Measurements from ENCODE around the gene FBN1. TPM values are rescaled to one million over a fixed set of nuclear protein-coding genes. Genes with fewer than 3 reads are reported as not detected.

The FBN1 gene
- total RNA-seq, 1 experiment from 2014 or later = 0.43 TPM

- POLR2A ChIA-PET = no interaction called here
- no peak for DNase-seq
- no peaks in the 10 kb centered on the region for H3K36me3 ChIP-seq (ENCODE audit: control insufficient read depth, insufficient read depth, low read length)
- H3K4me3 Mint-ChIP-seq (ENCODE audit: unreplicated experiment) = no peak overlapping the region
- H3K36me3 Mint-ChIP-seq (ENCODE audit: insufficient read depth, unreplicated experiment) = no peaks in the 10 kb centered on the region
- H3K4me3 ChIP-seq (ENCODE audit: low read depth, low read length) = no peak overlapping the region
- CTCF ChIA-PET = no interaction called here
- no peak overlapping the region for H3K27ac Mint-ChIP-seq (ENCODE audit: unreplicated experiment)
- peaks cover 2% of the 10 kb centered on the region for H3K27me3 ChIP-seq (replicated peaks; ENCODE audit: control insufficient read depth, insufficient read depth, low read length)
- no peaks in the 10 kb centered on the region for H3K4me1 ChIP-seq
- no peaks in the 10 kb centered on the region for H3K9me3 Mint-ChIP-seq (ENCODE audit: unreplicated experiment)
- no TSS peak for BruUV-seq (replicated peaks)
- TF ChIP-seq, protein P1, sequence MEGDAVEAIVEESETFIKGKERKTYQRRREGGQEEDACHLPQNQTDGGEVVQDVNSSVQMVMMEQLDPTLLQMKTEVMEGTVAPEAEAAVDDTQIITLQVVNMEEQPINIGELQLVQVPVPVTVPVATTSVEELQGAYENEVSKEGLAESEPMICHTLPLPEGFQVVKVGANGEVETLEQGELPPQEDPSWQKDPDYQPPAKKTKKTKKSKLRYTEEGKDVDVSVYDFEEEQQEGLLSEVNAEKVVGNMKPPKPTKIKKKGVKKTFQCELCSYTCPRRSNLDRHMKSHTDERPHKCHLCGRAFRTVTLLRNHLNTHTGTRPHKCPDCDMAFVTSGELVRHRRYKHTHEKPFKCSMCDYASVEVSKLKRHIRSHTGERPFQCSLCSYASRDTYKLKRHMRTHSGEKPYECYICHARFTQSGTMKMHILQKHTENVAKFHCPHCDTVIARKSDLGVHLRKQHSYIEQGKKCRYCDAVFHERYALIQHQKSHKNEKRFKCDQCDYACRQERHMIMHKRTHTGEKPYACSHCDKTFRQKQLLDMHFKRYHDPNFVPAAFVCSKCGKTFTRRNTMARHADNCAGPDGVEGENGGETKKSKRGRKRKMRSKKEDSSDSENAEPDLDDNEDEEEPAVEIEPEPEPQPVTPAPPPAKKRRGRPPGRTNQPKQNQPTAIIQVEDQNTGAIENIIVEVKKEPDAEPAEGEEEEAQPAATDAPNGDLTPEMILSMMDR (IDR thresholded peaks at IDR 0.05; ENCODE audit: insufficient read depth in 1 of 2, low read depth in 1 of 2, low read length in 1 of 2, severe bottlenecking in 1 of 2, unreplicated experiment in 1 of 2) = no peak
- no peaks in the 10 kb centered on the region for H3K9me3 ChIP-seq
- intact Hi-C loops (cut with micrococcal nuclease; ENCODE audit: unreplicated experiment) = no loop called here
- H3K27me3 Mint-ChIP-seq (ENCODE audit: insufficient read depth, unreplicated experiment) = peaks cover 24% of the 10 kb centered on the region
- no peaks in the 10 kb centered on the region for H3K4me1 Mint-ChIP-seq (ENCODE audit: low read depth, unreplicated experiment)
These were observed 219.5 kb downstream of the FBN1 start for GRCh38 chr15:48426044-48426443.

- H3K27me3 ChIP-seq (replicated peaks; ENCODE audit: control insufficient read depth, insufficient read depth, low read length) = peaks cover 2% of the 10 kb centered on the region
- H3K36me3 Mint-ChIP-seq (ENCODE audit: insufficient read depth, unreplicated experiment) = no peaks in the 10 kb centered on the region
- H3K36me3 ChIP-seq (ENCODE audit: control insufficient read depth, insufficient read depth, low read length) = no peaks in the 10 kb centered on the region
- intact Hi-C loops (cut with micrococcal nuclease; ENCODE audit: unreplicated experiment) = no loop called here
- no peak overlapping the region for H3K27ac Mint-ChIP-seq (ENCODE audit: unreplicated experiment)
- H3K4me1 ChIP-seq = no peaks in the 10 kb centered on the region
- POLR2A ChIA-PET = no interaction called here
- no peaks in the 10 kb centered on the region for H3K9me3 Mint-ChIP-seq (ENCODE audit: unreplicated experiment)
- no TSS peak for BruUV-seq (replicated peaks)
- CTCF ChIA-PET = no interaction called here
- H3K9me3 ChIP-seq = no peaks in the 10 kb centered on the region
- peaks cover 24% of the 10 kb centered on the region for H3K27me3 Mint-ChIP-seq (ENCODE audit: insufficient read depth, unreplicated experiment)
- peak in 1 of 2 experiments; percentile 4 for DNase-seq
- H3K4me3 ChIP-seq (ENCODE audit: low read depth, low read length) = no peak overlapping the region
- H3K4me1 Mint-ChIP-seq (ENCODE audit: low read depth, unreplicated experiment) = no peaks in the 10 kb centered on the region
- H3K4me3 Mint-ChIP-seq (ENCODE audit: unreplicated experiment) = no peak overlapping the region
- TF ChIP-seq, protein P1 (IDR thresholded peaks at IDR 0.05; ENCODE audit: insufficient read depth in 1 of 2, low read depth in 1 of 2, low read length in 1 of 2, severe bottlenecking in 1 of 2, unreplicated experiment in 1 of 2) = no peak
These were observed 220.5 kb downstream of the FBN1 start for GRCh38 chr15:48425051-48425450.

GRCh38 chr15:48423896-48424475 is 221.5 kb downstream of the FBN1 start:
- intact Hi-C loops (cut with micrococcal nuclease; ENCODE audit: unreplicated experiment) = no loop called here
- Mint-ChIP-seq H3K36me3 (ENCODE audit: insufficient read depth, unreplicated experiment) (no peaks in the 10 kb centered on the region), H3K9me3 (ENCODE audit: unreplicated experiment) (no peaks in the 10 kb centered on the region), H3K4me3 (ENCODE audit: unreplicated experiment) (no peak overlapping the region), H3K27me3 (ENCODE audit: insufficient read depth, unreplicated experiment) (peaks cover 24% of the 10 kb centered on the region), H3K4me1 (ENCODE audit: low read depth, unreplicated experiment) (no peaks in the 10 kb centered on the region), H3K27ac (ENCODE audit: unreplicated experiment) (no peak overlapping the region)
- no TSS peak for BruUV-seq (replicated peaks)
- H3K27me3 ChIP-seq (replicated peaks; ENCODE audit: control insufficient read depth, insufficient read depth, low read length) = peaks cover 2% of the 10 kb centered on the region
- H3K4me1 ChIP-seq = no peaks in the 10 kb centered on the region
- CTCF ChIA-PET = no interaction called here
- POLR2A ChIA-PET = no interaction called here
- no peaks in the 10 kb centered on the region for H3K36me3 ChIP-seq (ENCODE audit: control insufficient read depth, insufficient read depth, low read length)
- TF ChIP-seq, protein P1 (IDR thresholded peaks at IDR 0.05; ENCODE audit: insufficient read depth in 1 of 2, low read depth in 1 of 2, low read length in 1 of 2, severe bottlenecking in 1 of 2, unreplicated experiment in 1 of 2) = no peak
- no peak overlapping the region for H3K4me3 ChIP-seq (ENCODE audit: low read depth, low read length)
- DNase-seq = no peak
- H3K9me3 ChIP-seq = no peaks in the 10 kb centered on the region
